Measurements from ENCODE around the gene TNFRSF19. TPM values are rescaled to one million over a fixed set of nuclear protein-coding genes. Genes with fewer than 3 reads are reported as not detected.

Gene TNFRSF19
- total RNA-seq, 2 experiments from 2014 or later, result not detected

DNA sequence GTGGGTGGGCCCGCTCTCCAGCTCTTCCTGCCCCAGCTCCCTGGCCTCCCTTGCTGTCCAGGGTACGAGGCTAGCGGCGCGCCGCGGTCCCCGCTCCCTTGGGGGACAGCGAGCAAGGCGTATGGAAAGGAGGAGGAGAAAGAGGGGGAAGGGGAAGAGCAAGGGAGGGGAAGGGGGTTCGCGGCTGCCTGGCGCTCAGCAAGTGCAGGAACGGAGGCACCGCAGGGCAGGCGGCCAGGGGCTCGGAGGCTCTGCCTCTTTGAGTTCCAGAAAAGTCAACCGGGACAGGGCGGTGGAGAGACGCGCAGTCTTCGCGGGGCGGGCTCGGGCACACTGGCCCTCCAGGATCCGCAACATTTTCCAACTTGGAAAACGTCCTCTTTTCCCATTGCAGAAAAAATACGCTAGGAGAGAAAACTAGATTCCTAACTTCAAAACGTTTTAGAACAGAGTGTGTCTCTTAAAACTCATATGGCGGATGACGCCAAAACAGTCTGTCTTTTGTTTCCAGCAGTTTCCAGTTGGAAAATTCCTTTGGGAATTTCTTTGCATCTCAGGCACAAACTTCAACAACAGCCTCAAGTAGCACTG, 23.1 kb upstream of the TNFRSF19 start:
- ChIA-PET POLR2A (no interaction called here), CTCF (ENCODE audit: unreplicated experiment) (no interaction called here)
- Histone ChIP-seq H3K9me3 (ENCODE audit: low read length) (no peaks in the 10 kb centered on the region), H3K27ac (ENCODE audit: low read depth, low read length, poor library complexity, severe bottlenecking) (no peak overlapping the region), H3K4me1 (ENCODE audit: insufficient read depth, low read length, poor library complexity, severe bottlenecking) (no peaks in the 10 kb centered on the region), H3K79me2 (ENCODE audit: insufficient read depth, low read depth, low read length) (no peaks in the 10 kb centered on the region), H3K36me3 (ENCODE audit: insufficient read depth, low read length) (no peaks in the 10 kb centered on the region), H4K20me1 (ENCODE audit: insufficient read depth, low read length) (no peaks in the 10 kb centered on the region), H3K9me2 (ENCODE audit: insufficient read depth, low read length) (no peaks in the 10 kb centered on the region), H3K4me2 (ENCODE audit: low read length) (no peak overlapping the region), H3K4me3 (ENCODE audit: low read depth, low read length, poor library complexity, severe bottlenecking) (no peak overlapping the region), H2AFZ (ENCODE audit: low read length) (no peak overlapping the region)
- DNase-seq (ENCODE audit: low spot score), result no peak
- TF ChIP-seq, protein P1, sequence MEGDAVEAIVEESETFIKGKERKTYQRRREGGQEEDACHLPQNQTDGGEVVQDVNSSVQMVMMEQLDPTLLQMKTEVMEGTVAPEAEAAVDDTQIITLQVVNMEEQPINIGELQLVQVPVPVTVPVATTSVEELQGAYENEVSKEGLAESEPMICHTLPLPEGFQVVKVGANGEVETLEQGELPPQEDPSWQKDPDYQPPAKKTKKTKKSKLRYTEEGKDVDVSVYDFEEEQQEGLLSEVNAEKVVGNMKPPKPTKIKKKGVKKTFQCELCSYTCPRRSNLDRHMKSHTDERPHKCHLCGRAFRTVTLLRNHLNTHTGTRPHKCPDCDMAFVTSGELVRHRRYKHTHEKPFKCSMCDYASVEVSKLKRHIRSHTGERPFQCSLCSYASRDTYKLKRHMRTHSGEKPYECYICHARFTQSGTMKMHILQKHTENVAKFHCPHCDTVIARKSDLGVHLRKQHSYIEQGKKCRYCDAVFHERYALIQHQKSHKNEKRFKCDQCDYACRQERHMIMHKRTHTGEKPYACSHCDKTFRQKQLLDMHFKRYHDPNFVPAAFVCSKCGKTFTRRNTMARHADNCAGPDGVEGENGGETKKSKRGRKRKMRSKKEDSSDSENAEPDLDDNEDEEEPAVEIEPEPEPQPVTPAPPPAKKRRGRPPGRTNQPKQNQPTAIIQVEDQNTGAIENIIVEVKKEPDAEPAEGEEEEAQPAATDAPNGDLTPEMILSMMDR (conservative IDR thresholded peaks at IDR 0.05; ENCODE audit: low read length), result no peak
- intact Hi-C loops (cut with micrococcal nuclease; ENCODE audit: unreplicated experiment), result no loop called here
- BruUV-seq (replicated peaks), result no TSS peak

DNA sequence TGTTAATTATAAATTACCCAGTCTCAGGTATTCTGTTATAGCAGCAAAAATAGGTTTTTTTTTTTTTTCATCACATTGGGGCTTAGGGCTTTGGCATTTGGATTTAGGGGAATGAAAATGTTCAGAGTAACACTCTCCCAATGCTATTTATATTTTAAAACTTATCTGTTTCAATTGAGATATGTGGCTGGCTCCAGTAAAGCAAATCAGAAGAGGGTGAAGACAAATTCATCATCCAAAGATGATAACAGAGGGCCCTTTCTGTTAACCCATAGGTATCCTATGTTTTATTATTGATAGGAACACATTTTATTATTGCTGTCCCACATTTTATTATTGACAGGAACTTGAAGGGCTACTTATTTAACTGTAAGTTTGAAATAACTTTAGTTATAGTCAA, 20.5 kb upstream of the TNFRSF19 start:
- TF ChIP-seq, protein P1 (conservative IDR thresholded peaks at IDR 0.05; ENCODE audit: low read length), result no peak
- TF ChIP-seq EZH2phosphoT487 (IDR thresholded peaks at IDR 0.05; ENCODE audit: borderline replicate concordance, low read depth, low read length), result no peak
- Histone ChIP-seq H3K9me3 (ENCODE audit: low read length) (no peaks in the 10 kb centered on the region), H3K9me2 (ENCODE audit: insufficient read depth, low read length) (no peaks in the 10 kb centered on the region), H2AFZ (ENCODE audit: low read length) (no peak overlapping the region), H3K4me2 (ENCODE audit: low read length) (no peak overlapping the region), H3K27ac (ENCODE audit: low read depth, low read length, poor library complexity, severe bottlenecking) (no peak overlapping the region), H3K36me3 (ENCODE audit: insufficient read depth, low read length) (no peaks in the 10 kb centered on the region), H4K20me1 (ENCODE audit: insufficient read depth, low read length) (no peaks in the 10 kb centered on the region), H3K4me1 (ENCODE audit: insufficient read depth, low read length, poor library complexity, severe bottlenecking) (no peaks in the 10 kb centered on the region), H3K79me2 (ENCODE audit: insufficient read depth, low read depth, low read length) (no peaks in the 10 kb centered on the region), H3K4me3 (ENCODE audit: low read depth, low read length, poor library complexity, severe bottlenecking) (no peak overlapping the region)
- intact Hi-C loops (cut with micrococcal nuclease; ENCODE audit: unreplicated experiment), result no loop called here
- DNase-seq (ENCODE audit: low spot score), result no peak
- no TSS peak for BruUV-seq (replicated peaks)
- POLR2A ChIA-PET, result no interaction called here
- CTCF ChIA-PET (ENCODE audit: unreplicated experiment), result no interaction called here

DNA sequence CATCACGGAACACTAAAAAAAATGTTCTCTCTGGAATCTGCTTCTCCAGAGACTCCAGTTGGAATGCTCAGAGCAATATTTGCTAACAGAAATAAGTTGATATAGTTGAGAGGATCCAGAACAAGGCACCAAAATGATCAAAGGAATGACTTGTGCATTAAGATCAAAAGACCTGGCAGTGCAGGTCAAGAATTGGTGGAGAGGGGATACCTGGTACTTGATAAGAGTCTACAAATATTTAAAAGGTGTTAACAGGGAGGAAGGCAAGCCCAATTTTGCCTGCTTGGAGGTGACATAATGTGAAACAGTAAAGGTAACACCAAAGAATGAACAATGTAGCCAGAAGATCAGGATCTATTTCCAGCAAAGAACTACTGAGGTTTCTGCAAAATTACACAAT, 20.0 kb upstream of the TNFRSF19 start:
- Histone ChIP-seq H3K9me3 (ENCODE audit: low read length) (no peaks in the 10 kb centered on the region), H3K27ac (ENCODE audit: low read depth, low read length, poor library complexity, severe bottlenecking) (no peak overlapping the region), H3K4me1 (ENCODE audit: insufficient read depth, low read length, poor library complexity, severe bottlenecking) (no peaks in the 10 kb centered on the region), H4K20me1 (ENCODE audit: insufficient read depth, low read length) (no peaks in the 10 kb centered on the region), H3K4me2 (ENCODE audit: low read length) (no peak overlapping the region), H3K79me2 (ENCODE audit: insufficient read depth, low read depth, low read length) (no peaks in the 10 kb centered on the region), H3K36me3 (ENCODE audit: insufficient read depth, low read length) (no peaks in the 10 kb centered on the region), H3K9me2 (ENCODE audit: insufficient read depth, low read length) (no peaks in the 10 kb centered on the region), H2AFZ (ENCODE audit: low read length) (no peak overlapping the region), H3K4me3 (ENCODE audit: low read depth, low read length, poor library complexity, severe bottlenecking) (no peak overlapping the region)
- DNase-seq (ENCODE audit: low spot score), result no peak
- BruUV-seq (replicated peaks), result no TSS peak
- CTCF ChIA-PET (ENCODE audit: unreplicated experiment), result no interaction called here
- TF ChIP-seq, protein P1 (conservative IDR thresholded peaks at IDR 0.05; ENCODE audit: low read length), result no peak
- no peak for TF ChIP-seq EZH2phosphoT487 (IDR thresholded peaks at IDR 0.05; ENCODE audit: borderline replicate concordance, low read depth, low read length)
- POLR2A ChIA-PET, result no interaction called here
- intact Hi-C loops (cut with micrococcal nuclease; ENCODE audit: unreplicated experiment), result no loop called here

Measured in OCI-LY7 (cell line).